ENCODE results near the gene PRKAR1A.

DNA sequence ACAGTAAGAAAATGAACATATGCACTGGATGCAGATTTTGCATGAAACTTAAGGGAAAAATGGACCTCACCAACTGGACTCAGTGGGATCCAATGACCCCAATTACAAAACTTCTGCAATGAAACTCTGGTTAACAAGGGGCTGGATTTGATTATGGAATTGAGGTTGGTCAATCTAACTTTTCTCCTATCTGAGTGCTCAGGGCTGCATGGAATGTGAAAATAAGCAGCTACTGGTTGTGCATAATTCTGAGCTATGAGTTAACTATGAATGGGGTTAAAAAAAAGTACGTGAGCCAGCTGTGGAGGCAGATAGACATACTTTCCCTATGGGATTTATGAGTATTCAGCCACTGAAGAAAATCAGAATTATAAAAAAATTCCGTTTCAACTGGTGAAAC, 79.8 kb downstream of the PRKAR1A start:
- TF ChIP-seq, protein P1, sequence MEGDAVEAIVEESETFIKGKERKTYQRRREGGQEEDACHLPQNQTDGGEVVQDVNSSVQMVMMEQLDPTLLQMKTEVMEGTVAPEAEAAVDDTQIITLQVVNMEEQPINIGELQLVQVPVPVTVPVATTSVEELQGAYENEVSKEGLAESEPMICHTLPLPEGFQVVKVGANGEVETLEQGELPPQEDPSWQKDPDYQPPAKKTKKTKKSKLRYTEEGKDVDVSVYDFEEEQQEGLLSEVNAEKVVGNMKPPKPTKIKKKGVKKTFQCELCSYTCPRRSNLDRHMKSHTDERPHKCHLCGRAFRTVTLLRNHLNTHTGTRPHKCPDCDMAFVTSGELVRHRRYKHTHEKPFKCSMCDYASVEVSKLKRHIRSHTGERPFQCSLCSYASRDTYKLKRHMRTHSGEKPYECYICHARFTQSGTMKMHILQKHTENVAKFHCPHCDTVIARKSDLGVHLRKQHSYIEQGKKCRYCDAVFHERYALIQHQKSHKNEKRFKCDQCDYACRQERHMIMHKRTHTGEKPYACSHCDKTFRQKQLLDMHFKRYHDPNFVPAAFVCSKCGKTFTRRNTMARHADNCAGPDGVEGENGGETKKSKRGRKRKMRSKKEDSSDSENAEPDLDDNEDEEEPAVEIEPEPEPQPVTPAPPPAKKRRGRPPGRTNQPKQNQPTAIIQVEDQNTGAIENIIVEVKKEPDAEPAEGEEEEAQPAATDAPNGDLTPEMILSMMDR (IDR thresholded peaks at IDR 0.05): no peak
- no peak for TF ChIP-seq POLR2A (IDR thresholded peaks at IDR 0.05)
- TF ChIP-seq POLR2AphosphoS5 (IDR thresholded peaks at IDR 0.05): no peak

All from prostate gland (tissue), 2 donors.